HEK293T (cell line): ENCODE measurements around the gene ZNF552.
"Not testable (repeated sequence)": the region's sequence is repeated elsewhere in the genome, so short reads cannot be mapped to it uniquely, and the experiment has no call there.

Source experiments
- ARNT ChIP-seq: fragments of 450-650 bp; IDR thresholded peaks from 2 replicates; pipeline ENCODE4 v1.6.1; 2017; ENCODE audit warnings: mild to moderate bottlenecking
- BHLHE40 ChIP-seq: fragments of 450-650 bp; IDR thresholded peaks from 2 replicates; pipeline ENCODE4 v1.6.1; 2016; ENCODE audit warnings: mild to moderate bottlenecking, moderate library complexity, borderline replicate concordance
- FOXK2 ChIP-seq: fragments of 450-650 bp; IDR thresholded peaks from 2 replicates; pipeline ENCODE4 v1.6.1; 2016; ENCODE audit warnings: mild to moderate bottlenecking
- FOXM1 ChIP-seq: fragments of 450-650 bp; IDR thresholded peaks from 2 replicates; pipeline ENCODE4 v1.6.1; 2017; ENCODE audit warnings: mild to moderate bottlenecking, borderline replicate concordance
- HDGF ChIP-seq: fragments of 450-650 bp; IDR thresholded peaks from 2 replicates; pipeline ENCODE4 v1.6.1; 2017; ENCODE audit warnings: antibody characterized with exemption, borderline replicate concordance
- NFRKB ChIP-seq: fragments of 450-650 bp; IDR thresholded peaks from 2 replicates; pipeline ENCODE4 v1.6.1; 2016; ENCODE audit warnings: mild to moderate bottlenecking, moderate library complexity
- PKNOX1 ChIP-seq: fragments of 450-650 bp; IDR thresholded peaks from 2 replicates; pipeline ENCODE4 v1.6.1; 2016
- SP1 ChIP-seq: fragments of 450-650 bp; IDR thresholded peaks from 2 replicates; pipeline ENCODE4 v1.6.1; 2017
- SUZ12 ChIP-seq: fragments of 450-650 bp; IDR thresholded peaks from 2 replicates; pipeline ENCODE4 v1.6.1; 2016; ENCODE audit warnings: mild to moderate bottlenecking
- TARDBP ChIP-seq: fragments of 450-650 bp; IDR thresholded peaks from 2 replicates; pipeline ENCODE4 v1.6.1; 2016

GRCh38 chr19:57812975-57813820 is 1.5 kb downstream of the ZNF552 start:
- not testable (repeated sequence) for TF ChIP-seq SP1, FOXM1, FOXK2, BHLHE40, PKNOX1, HDGF, TARDBP, SUZ12, NFRKB, ARNT
